ENCODE results near the gene IDH1.

IDH1 gene

DNA sequence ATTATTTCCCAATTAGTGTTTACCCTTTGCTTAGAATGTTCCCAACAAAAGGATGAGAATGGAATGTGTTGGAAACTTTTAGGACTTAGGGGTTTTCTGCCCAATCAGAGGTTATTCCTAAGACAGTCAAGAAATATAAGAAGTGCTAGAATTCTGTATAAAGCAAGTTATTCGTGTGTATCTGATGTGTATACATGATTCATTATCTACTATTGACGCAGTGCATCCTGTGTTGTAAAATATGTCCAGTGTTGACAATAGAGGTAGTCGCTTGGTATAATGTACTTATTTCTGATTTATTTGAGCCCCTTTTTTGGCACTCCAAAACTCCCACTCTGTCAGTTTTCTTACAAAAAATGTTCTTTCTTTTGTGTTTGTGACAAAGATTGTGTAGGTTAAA lies 12.1 kb upstream of the IDH1 start:
- Histone ChIP-seq H3K27me3 (ENCODE audit: control insufficient read depth, low read length) (no peaks in the 10 kb centered on the region), H3K36me3 (ENCODE audit: control insufficient read depth, low read length) (peaks cover 13% of the 10 kb centered on the region), H3K79me2 (ENCODE audit: control insufficient read depth, low read length) (peaks cover 56% of the 10 kb centered on the region), H3F3A (ENCODE audit: control insufficient read depth, insufficient read depth) (peaks cover 16% of the 10 kb centered on the region), H3K4me2 (ENCODE audit: low read length) (peak overlapping the region; percentile 71), H3K9me3 (ENCODE audit: control insufficient read depth, insufficient read depth, low read length) (0 out of 2 replicates have a peak, but pooled peaks cover 6% of the 10 kb centered on the region), H3K4me1 (ENCODE audit: control insufficient read depth, low read length) (peaks cover 38% of the 10 kb centered on the region), H3K27ac (ENCODE audit: low read depth, low read length) (peak overlapping the region; percentile 89), H4K20me1 (ENCODE audit: control insufficient read depth, insufficient read depth, low read depth, low read length) (peaks cover 13% of the 10 kb centered on the region; the same call in 1 of the 2 replicates), H3K9me2 (replicated peaks; ENCODE audit: control insufficient read depth, low read length) (no peaks in the 10 kb centered on the region), H3K4me3 (ENCODE audit: low read length) (peak overlapping the region; percentile 86)
- TF ChIP-seq, protein P1, sequence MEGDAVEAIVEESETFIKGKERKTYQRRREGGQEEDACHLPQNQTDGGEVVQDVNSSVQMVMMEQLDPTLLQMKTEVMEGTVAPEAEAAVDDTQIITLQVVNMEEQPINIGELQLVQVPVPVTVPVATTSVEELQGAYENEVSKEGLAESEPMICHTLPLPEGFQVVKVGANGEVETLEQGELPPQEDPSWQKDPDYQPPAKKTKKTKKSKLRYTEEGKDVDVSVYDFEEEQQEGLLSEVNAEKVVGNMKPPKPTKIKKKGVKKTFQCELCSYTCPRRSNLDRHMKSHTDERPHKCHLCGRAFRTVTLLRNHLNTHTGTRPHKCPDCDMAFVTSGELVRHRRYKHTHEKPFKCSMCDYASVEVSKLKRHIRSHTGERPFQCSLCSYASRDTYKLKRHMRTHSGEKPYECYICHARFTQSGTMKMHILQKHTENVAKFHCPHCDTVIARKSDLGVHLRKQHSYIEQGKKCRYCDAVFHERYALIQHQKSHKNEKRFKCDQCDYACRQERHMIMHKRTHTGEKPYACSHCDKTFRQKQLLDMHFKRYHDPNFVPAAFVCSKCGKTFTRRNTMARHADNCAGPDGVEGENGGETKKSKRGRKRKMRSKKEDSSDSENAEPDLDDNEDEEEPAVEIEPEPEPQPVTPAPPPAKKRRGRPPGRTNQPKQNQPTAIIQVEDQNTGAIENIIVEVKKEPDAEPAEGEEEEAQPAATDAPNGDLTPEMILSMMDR (IDR thresholded peaks at IDR 0.05; ENCODE audit: low read depth, low read length, poor library complexity, severe bottlenecking) = no peak
- TF ChIP-seq EZH2phosphoT487 (IDR thresholded peaks at IDR 0.05; ENCODE audit: borderline replicate concordance, low read length) = no peak

DNA sequence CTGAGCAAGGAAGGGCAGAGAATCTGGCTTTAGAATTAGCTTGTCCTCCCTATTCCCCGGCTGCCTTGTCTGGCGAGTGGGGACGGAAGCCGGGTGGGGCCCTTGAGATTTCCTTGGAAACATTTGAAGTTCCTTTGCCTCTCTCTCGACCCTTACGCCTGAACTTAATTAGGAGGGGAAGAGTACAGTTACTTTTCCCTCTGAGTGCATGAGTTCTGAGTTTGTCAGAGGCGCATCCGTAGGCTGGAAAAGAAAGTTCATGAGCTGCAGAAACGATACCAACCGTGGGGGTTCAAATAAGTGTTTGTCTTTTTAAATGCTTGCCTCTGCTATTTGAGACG lies 11.7 kb upstream of the IDH1 start:
- peaks cover 55% of the 10 kb centered on the region for H3K79me2 ChIP-seq (ENCODE audit: control insufficient read depth, low read length)
- H3K36me3 ChIP-seq (ENCODE audit: control insufficient read depth, low read length) = peaks cover 11% of the 10 kb centered on the region
- H3F3A ChIP-seq (ENCODE audit: control insufficient read depth, insufficient read depth) = peaks cover 16% of the 10 kb centered on the region
- H3K4me3 ChIP-seq (ENCODE audit: low read length) = peak overlapping the region; percentile 86
- peak overlapping the region; percentile 71 for H3K4me2 ChIP-seq (ENCODE audit: low read length)
- no peak for TF ChIP-seq EZH2phosphoT487 (IDR thresholded peaks at IDR 0.05; ENCODE audit: borderline replicate concordance, low read length)
- TF ChIP-seq, protein P1 (IDR thresholded peaks at IDR 0.05; ENCODE audit: low read depth, low read length, poor library complexity, severe bottlenecking) = no peak
- H3K9me2 ChIP-seq (replicated peaks; ENCODE audit: control insufficient read depth, low read length) = no peaks in the 10 kb centered on the region
- H3K4me1 ChIP-seq (ENCODE audit: control insufficient read depth, low read length) = peaks cover 38% of the 10 kb centered on the region
- H3K9me3 ChIP-seq (ENCODE audit: control insufficient read depth, insufficient read depth, low read length) = 0 out of 2 replicates have a peak, but pooled peaks cover 6% of the 10 kb centered on the region
- H3K27ac ChIP-seq (ENCODE audit: low read depth, low read length) = peak overlapping the region; percentile 89
- peaks cover 13% of the 10 kb centered on the region; the same call in 1 of the 2 replicates for H4K20me1 ChIP-seq (ENCODE audit: control insufficient read depth, insufficient read depth, low read depth, low read length)
- H3K27me3 ChIP-seq (ENCODE audit: control insufficient read depth, low read length) = no peaks in the 10 kb centered on the region

DNA sequence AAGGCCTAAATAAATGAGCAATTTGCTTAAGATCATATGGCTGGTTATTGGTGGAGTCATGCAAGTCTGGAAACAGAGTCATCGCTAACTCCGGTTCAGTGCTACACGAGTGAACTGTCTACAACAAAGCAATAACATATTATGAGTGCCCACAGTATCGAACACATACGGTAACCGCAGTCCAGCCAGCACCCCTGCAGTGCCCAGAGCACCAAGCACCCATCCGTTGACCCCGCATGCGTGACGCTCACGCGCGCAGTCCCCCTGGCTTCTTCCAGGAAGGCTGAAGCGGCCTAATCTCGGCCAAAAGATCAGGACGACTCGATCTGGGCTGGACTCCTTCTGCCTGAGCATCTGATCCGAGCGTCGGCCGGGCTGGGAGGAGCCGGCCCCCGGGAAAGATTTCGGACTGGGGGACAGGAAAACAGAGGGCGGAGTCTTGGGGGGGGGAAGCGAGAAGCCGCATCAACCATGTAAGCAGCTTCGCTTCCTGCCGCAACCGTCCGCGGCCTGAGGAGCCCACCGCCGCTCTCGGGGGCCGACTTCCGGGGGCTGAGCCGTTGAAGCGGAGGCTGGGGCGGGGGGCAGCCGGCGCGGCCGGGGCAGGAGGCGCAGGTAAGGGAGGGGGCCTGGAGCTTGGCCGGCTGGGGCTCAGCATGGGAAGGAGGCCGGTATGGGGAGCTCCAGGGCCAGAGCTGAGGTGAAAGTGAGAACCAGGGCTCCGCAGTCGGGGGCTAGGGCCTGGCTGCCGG lies 11.1 kb upstream of the IDH1 start, which contains the start of gene PIKFYVE:
Gene PIKFYVE (plus strand): TSS at position 455 of the 752 bp plus-strand sequence. CDS start 5,265 bp downstream, outside the sequence.
- peaks cover 16% of the 10 kb centered on the region for H3F3A ChIP-seq (ENCODE audit: control insufficient read depth, insufficient read depth)

More for the DNA sequence above, 11.1 kb upstream of the IDH1 start, which contains the start of gene PIKFYVE:
- H3K4me3 ChIP-seq (ENCODE audit: low read length) = peak within 1 kb of the TSS; percentile 86
- no peaks in the 10 kb centered on the region for H3K9me2 ChIP-seq (replicated peaks; ENCODE audit: control insufficient read depth, low read length)
- TF ChIP-seq, protein P1 (IDR thresholded peaks at IDR 0.05; ENCODE audit: low read depth, low read length, poor library complexity, severe bottlenecking) = no peak
- no peak for TF ChIP-seq EZH2phosphoT487 (IDR thresholded peaks at IDR 0.05; ENCODE audit: borderline replicate concordance, low read length)
- peaks cover 38% of the 10 kb centered on the region for H3K4me1 ChIP-seq (ENCODE audit: control insufficient read depth, low read length)
- 0 out of 2 replicates have a peak, but pooled peaks cover 6% of the 10 kb centered on the region for H3K9me3 ChIP-seq (ENCODE audit: control insufficient read depth, insufficient read depth, low read length)
- peaks cover 7% of the 10 kb centered on the region for H3K36me3 ChIP-seq (ENCODE audit: control insufficient read depth, low read length)
- H3K27me3 ChIP-seq (ENCODE audit: control insufficient read depth, low read length) = no peaks in the 10 kb centered on the region
- H4K20me1 ChIP-seq (ENCODE audit: control insufficient read depth, insufficient read depth, low read depth, low read length) = peaks cover 13% of the 10 kb centered on the region; the same call in 1 of the 2 replicates
- peak within 1 kb of the TSS; percentile 89 for H3K27ac ChIP-seq (ENCODE audit: low read depth, low read length)
- H3K4me2 ChIP-seq (ENCODE audit: low read length) = peak within 1 kb of the TSS; percentile 89
- H3K79me2 ChIP-seq (ENCODE audit: control insufficient read depth, low read length) = peaks cover 51% of the 10 kb centered on the region
